GM18507 (cell line): Measurements from ENCODE around the gene ACTN4.

Experiments used
- DNase-seq: peaks from one replicate; pipeline ENCODE4 v3.0.0; 2011; ENCODE audit warnings: low read depth; ENCODE audit not compliant: insufficient read length; ENCODE audit errors: extremely low spot score
- FAIRE-seq: peaks from 2 replicates; lab custom pipeline; 2011; peaks lifted over from hg19 to GRCh38; lab: Jason Lieb, UNC

ACTN4 gene

GRCh38 chr19:38703509-38703908 lies 56.1 kb downstream of the ACTN4 start:
- DNase-seq: no peak
- no peak for FAIRE-seq

- no peak for DNase-seq
- FAIRE-seq: no peak
Observed at GRCh38 chr19:38704488-38705026, 57.1 kb downstream of the ACTN4 start.

- FAIRE-seq: no peak
Observed at GRCh38 chr19:38705197-38706019, 58.0 kb downstream of the ACTN4 start.

GRCh38 chr19:38706792-38707511 lies 59.5 kb downstream of the ACTN4 start:
- FAIRE-seq: no peak
- no peak for DNase-seq

More at GRCh38 chr19:38705197-38706019, 58.0 kb downstream of the ACTN4 start:
- DNase-seq: no peak

GRCh38 chr19:38707512-38708114 lies 60.2 kb downstream of the ACTN4 start:
- no peak for FAIRE-seq
- DNase-seq: no peak

- no peak for FAIRE-seq
- no peak for DNase-seq
Observed at GRCh38 chr19:38708413-38709024, 61.1 kb downstream of the ACTN4 start.

GRCh38 chr19:38709119-38709518 lies 61.7 kb downstream of the ACTN4 start:
- no peak for FAIRE-seq
- no peak for DNase-seq

GRCh38 chr19:38709671-38710415 lies 62.4 kb downstream of the ACTN4 start:
- no peak for FAIRE-seq
- no peak for DNase-seq

GRCh38 chr19:38710416-38710702 lies 62.9 kb downstream of the ACTN4 start:
- DNase-seq (no peak), FAIRE-seq (no peak)

- FAIRE-seq (no peak), DNase-seq (no peak)
Observed at GRCh38 chr19:38710928-38711725, 63.7 kb downstream of the ACTN4 start.

GRCh38 chr19:38711726-38712153 lies 64.3 kb downstream of the ACTN4 start:
- FAIRE-seq: no peak
- no peak for DNase-seq

- FAIRE-seq: no peak
- DNase-seq: no peak
Observed at GRCh38 chr19:38712161-38712748, 64.8 kb downstream of the ACTN4 start.

GRCh38 chr19:38713227-38713649 lies 65.8 kb downstream of the ACTN4 start:
- no peak for DNase-seq
- no peak for FAIRE-seq

GRCh38 chr19:38713865-38714264 lies 66.4 kb downstream of the ACTN4 start:
- FAIRE-seq: no peak

GRCh38 chr19:38714354-38714778 lies 66.9 kb downstream of the ACTN4 start:
- DNase-seq (no peak), FAIRE-seq (no peak)

More at GRCh38 chr19:38713865-38714264, 66.4 kb downstream of the ACTN4 start:
- DNase-seq: no peak

GRCh38 chr19:38715555-38715954 lies 68.1 kb downstream of the ACTN4 start:
- FAIRE-seq: no peak
- DNase-seq: no peak

GRCh38 chr19:38717051-38717450 lies 69.6 kb downstream of the ACTN4 start:
- no peak for FAIRE-seq
- DNase-seq: no peak

GRCh38 chr19:38717855-38718254 lies 70.4 kb downstream of the ACTN4 start:
- no peak for FAIRE-seq

More at GRCh38 chr19:38717855-38718254, 70.4 kb downstream of the ACTN4 start:
- DNase-seq: no peak
